Measurements from ENCODE around the gene FCN2.

Gene FCN2

DNA sequence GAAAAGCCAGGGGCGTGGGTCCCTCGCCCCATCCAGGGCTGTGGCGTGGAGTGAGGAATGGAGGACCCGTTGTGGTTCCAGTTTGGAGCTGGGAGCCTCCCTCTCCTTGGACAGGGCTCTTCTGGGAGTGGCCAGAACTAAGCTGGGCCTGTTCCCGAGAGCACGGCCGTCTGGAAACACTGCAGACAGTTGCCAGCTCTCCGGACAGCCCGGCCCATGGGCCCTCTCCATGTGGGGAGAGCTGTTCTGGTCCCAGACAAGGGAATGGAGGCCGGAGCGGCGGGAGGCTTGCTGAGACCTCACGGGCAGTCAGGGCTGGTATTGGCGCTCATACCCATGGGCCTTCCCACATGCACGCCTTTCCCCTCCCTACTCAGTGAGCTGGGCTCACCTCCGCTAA, 45.2 kb upstream of the FCN2 start:
- Histone ChIP-seq H3K27ac (peak overlapping the region in 1 of 2 donors; percentile 31), H3K4me3 (no peak overlapping the region)
- TF ChIP-seq, protein P1, sequence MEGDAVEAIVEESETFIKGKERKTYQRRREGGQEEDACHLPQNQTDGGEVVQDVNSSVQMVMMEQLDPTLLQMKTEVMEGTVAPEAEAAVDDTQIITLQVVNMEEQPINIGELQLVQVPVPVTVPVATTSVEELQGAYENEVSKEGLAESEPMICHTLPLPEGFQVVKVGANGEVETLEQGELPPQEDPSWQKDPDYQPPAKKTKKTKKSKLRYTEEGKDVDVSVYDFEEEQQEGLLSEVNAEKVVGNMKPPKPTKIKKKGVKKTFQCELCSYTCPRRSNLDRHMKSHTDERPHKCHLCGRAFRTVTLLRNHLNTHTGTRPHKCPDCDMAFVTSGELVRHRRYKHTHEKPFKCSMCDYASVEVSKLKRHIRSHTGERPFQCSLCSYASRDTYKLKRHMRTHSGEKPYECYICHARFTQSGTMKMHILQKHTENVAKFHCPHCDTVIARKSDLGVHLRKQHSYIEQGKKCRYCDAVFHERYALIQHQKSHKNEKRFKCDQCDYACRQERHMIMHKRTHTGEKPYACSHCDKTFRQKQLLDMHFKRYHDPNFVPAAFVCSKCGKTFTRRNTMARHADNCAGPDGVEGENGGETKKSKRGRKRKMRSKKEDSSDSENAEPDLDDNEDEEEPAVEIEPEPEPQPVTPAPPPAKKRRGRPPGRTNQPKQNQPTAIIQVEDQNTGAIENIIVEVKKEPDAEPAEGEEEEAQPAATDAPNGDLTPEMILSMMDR (IDR thresholded peaks at IDR 0.05): no peak
- no peak for DNase-seq (ENCODE audit: low spot score)

GRCh38 chr9:134835987-134836386, 44.6 kb upstream of the FCN2 start:
- Histone ChIP-seq H3K4me3 (no peak overlapping the region), H3K27ac (peak overlapping the region in 1 of 2 donors; percentile 28)
- DNase-seq (ENCODE audit: low spot score): no peak
- TF ChIP-seq, protein P1 (IDR thresholded peaks at IDR 0.05): no peak

GRCh38 chr9:134836406-134836970, 44.1 kb upstream of the FCN2 start:
- DNase-seq (ENCODE audit: low spot score): no peak
- TF ChIP-seq, protein P1 (IDR thresholded peaks at IDR 0.05): no peak
- Histone ChIP-seq H3K4me3 (no peak overlapping the region), H3K27ac (no peak overlapping the region)

DNA sequence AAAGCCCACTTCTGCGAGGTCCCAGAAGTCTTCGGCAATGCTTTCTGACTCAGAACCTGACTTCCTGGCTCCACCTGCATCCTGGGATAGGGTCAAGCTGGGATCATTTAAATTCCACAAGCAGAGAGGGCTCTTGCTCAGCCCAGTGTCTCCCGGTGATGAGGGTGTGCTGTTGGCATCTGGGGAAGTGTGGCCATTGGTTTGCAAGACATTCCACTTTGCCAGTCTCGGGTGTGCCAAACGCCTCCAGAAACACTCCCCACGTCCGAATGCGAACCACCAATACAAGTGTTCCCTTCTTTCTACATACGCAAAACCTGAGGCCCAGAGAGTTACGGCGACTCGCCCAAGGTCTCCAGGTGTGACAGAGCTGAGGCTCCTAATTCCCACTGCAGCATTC, 43.1 kb upstream of the FCN2 start:
- TF ChIP-seq, protein P1 (IDR thresholded peaks at IDR 0.05): no peak
- no peak for DNase-seq (ENCODE audit: low spot score)
- no peak overlapping the region for H3K4me3 ChIP-seq
- H3K27ac ChIP-seq: no peak overlapping the region

DNA sequence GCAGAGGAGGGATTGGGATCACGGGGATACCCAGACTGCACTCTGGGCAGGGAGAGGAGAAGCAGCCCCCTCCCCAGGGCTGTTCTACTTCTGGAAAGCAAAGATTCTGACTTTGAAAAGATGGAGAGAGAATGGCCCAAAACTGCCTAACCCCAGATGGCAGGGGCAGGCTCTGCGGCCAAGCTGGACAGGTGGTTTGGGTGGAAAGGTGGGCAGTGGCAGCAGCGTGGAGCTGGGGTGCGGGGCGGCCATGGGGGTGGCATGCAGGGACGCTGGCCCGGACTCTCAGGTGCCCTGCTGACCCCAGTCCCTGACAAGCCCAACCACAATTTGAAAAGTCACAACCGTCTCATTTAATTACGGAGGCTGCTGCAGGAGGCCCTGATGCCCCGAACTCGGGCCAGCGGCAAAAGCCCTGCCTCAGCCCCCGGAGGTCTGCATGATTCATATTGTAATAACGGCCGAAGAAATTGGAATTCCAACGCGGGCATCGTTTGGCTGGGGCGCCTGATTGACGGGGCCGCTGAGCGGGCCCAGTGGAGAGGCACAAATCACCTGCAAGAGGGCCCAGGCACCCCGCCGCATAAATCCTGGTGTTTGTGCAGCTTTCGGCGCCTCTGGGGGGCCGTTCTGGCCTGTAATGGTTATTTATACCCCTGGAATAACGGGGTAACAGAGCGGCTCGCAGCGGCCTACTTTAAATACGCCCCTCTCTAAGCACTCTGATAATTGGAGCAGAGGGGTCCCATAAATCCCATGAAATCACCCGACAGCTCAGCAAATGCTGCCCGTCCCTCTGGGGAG, 41.8 kb upstream of the FCN2 start:
- DNase-seq (ENCODE audit: low spot score): no peak
- H3K27ac ChIP-seq: no peak overlapping the region
- TF ChIP-seq, protein P1 (IDR thresholded peaks at IDR 0.05): no peak
- H3K4me3 ChIP-seq: no peak overlapping the region

DNA sequence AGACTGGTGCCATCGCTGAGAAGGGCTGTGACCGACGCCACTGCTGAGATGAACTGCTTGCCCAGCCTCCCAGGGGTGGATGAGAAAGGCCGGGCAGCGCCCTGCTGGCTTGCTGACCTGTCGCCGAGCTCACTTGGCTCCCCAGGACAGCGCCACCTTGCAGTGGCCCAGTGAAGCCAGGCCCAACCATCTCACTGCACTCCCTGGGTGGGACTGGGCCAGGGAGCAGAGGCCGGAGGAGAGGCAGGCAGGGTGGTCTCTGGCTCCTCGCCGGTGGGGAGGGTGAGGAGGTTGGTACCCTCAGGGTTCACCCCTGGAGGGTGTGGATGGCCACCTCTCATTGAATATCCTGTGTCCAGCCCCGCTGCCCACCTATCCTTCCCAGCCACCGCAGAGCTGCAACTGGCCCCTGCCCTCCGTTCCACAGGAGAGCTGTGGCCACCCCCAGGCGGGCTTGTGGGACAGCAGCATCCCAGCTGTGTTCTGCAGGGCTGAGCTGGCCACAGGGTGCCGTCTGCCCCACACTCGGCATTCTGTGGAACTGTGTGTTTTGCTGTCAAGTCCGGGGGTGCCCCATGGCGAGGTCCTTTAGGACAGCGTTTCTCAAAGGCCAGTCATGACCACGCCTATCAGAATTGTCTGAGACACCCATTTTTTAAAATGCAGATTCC, 41.0 kb upstream of the FCN2 start:
- no peak for DNase-seq (ENCODE audit: low spot score)
- no peak overlapping the region for H3K4me3 ChIP-seq
- no peak overlapping the region for H3K27ac ChIP-seq
- TF ChIP-seq, protein P1 (IDR thresholded peaks at IDR 0.05): no peak

Data from coronary artery (tissue), 2 donors.